GM12878 (cell line): Measurements from ENCODE around the gene HIRA. TPM values are rescaled to one million over a fixed set of nuclear protein-coding genes. Genes with fewer than 3 reads are reported as not detected.

Experiments
- ATAC-seq: fragments of 200-7000 bp; cut with Tn5 transposase; 3 replicates; pipeline ENCODE4 v1.9.1; 2020; ENCODE audit warnings: mild to moderate bottlenecking, moderate library complexity
- BruUV-seq: library from RNA; stranded (reverse); fragments of 400-500 nt; replicated peaks from 2 replicates; lab custom pipeline; 2021; lab: Mats Ljungman, UMichigan
- CTCF ChIA-PET: fragments of 300-600 bp; sonication (Branson Sonifier 250); formaldehyde crosslinking; extraction: SDS; loops from one replicate; lab custom pipeline; 2021; ENCODE audit warnings: inconsistent platforms; lab: Yijun Ruan, JAX
- POLR2A ChIA-PET: fragments of 350-600 bp; formaldehyde crosslinking; extraction: SDS; loops from one replicate; lab custom pipeline; 2021; ENCODE audit warnings: inconsistent platforms; lab: Charles Lee
- RAD21 ChIA-PET: fragments of 300-600 bp; sonication (Branson Sonifier 250); formaldehyde crosslinking; loops from one replicate; lab custom pipeline; 2023; ENCODE audit warnings: antibody characterized with exemption; ENCODE audit not compliant: unreplicated experiment; lab: Charles Lee
- SMC1A ChIA-PET: fragments of 300-600 bp; sonication (Branson Sonifier 250); formaldehyde crosslinking; loops from one replicate; lab custom pipeline; 2023; ENCODE audit not compliant: unreplicated experiment, uncharacterized antibody; lab: Charles Lee
- DNase-seq: peaks from one replicate; pipeline ENCODE4 v3.0.0-alpha.2; 2011; ENCODE audit warnings: low read depth, low spot score
- FAIRE-seq: peaks from 3 replicates; lab custom pipeline; 2011; peaks lifted over from hg19 to GRCh38; lab: Jason Lieb, UNC
- H2AFZ ChIP-seq: 2 replicates; pipeline ENCODE4 v1.6.0; 2011; ENCODE audit warnings: low read depth, low read length, control low read depth; ENCODE audit not compliant: control insufficient read depth
- H3K27ac ChIP-seq: 2 replicates; pipeline ENCODE4 v1.5.1; 2011; ENCODE audit warnings: control low read depth; ENCODE audit not compliant: control insufficient read depth, insufficient read depth
- H3K27me3 ChIP-seq, 2 experiments: replicated peaks in 1 of 2; 2 replicates each; pipeline versions ENCODE4 v1.6.0 to v1.6.1; 2011; ENCODE audit warnings: low read length in 1 of 2; ENCODE audit not compliant: control insufficient read depth in 2 of 2, insufficient read depth in 2 of 2
- H3K36me3 ChIP-seq, 2 experiments: 2 replicates each; pipeline ENCODE4 v1.5.1; 2011; ENCODE audit warnings: low read length in 1 of 2; ENCODE audit not compliant: control insufficient read depth in 2 of 2, insufficient read depth in 2 of 2
- H3K4me1 ChIP-seq: 2 replicates; pipeline ENCODE4 v1.6.1; 2011; ENCODE audit warnings: mild to moderate bottlenecking, low read length, moderate library complexity, mixed read lengths; ENCODE audit not compliant: control insufficient read depth, insufficient read depth
- H3K4me2 ChIP-seq: 2 replicates; pipeline ENCODE4 v1.6.0; 2011; ENCODE audit warnings: control low read depth; ENCODE audit not compliant: control insufficient read depth, insufficient read depth
- H3K4me3 ChIP-seq: fragments of 200-600 bp; sonication (generic); 2 replicates; pipeline ENCODE4 v1.5.1; 2016
- H3K79me2 ChIP-seq: 2 replicates; pipeline ENCODE4 v1.6.0; 2011; ENCODE audit warnings: low read length; ENCODE audit not compliant: control insufficient read depth, insufficient read depth
- H3K9ac ChIP-seq: 2 replicates; pipeline ENCODE4 v1.8.0; 2011; ENCODE audit warnings: low read length, control low read depth, mixed read lengths; ENCODE audit not compliant: control insufficient read depth, insufficient read depth
- H3K9me3 ChIP-seq: replicated peaks from 3 replicates; pipeline ENCODE4 v1.5.1; 2011; ENCODE audit warnings: mild to moderate bottlenecking, low read length; ENCODE audit not compliant: control insufficient read depth, insufficient read depth
- H4K20me1 ChIP-seq: 2 replicates; pipeline ENCODE4 v1.6.0; 2011; ENCODE audit not compliant: control insufficient read depth, insufficient read depth
- ATF7 ChIP-seq: fragments of 450-650 bp; IDR thresholded peaks from 2 replicates; pipeline ENCODE4 v1.6.1; 2016; ENCODE audit warnings: low read depth, mild to moderate bottlenecking
- CBX5 ChIP-seq: sonication (generic); IDR thresholded peaks from 2 replicates; pipeline ENCODE4 v1.6.1; 2016; ENCODE audit warnings: low read depth, moderate library complexity, mild to moderate bottlenecking, inconsistent platforms
- CHD2 ChIP-seq: IDR thresholded peaks from 2 replicates; pipeline ENCODE4 v1.6.1; 2011; ENCODE audit warnings: low read depth, low read length, improper control_type of control experiment, borderline replicate concordance
- CHD4 ChIP-seq: fragments of 200-600 bp; sonication (generic); IDR thresholded peaks from 2 replicates; pipeline ENCODE4 v1.6.1; 2016; ENCODE audit warnings: mild to moderate bottlenecking
- GATAD2B ChIP-seq: fragments of 450-650 bp; conservative IDR thresholded peaks from 2 replicates; pipeline ENCODE4 v1.6.1; 2017; ENCODE audit warnings: low read depth, mild to moderate bottlenecking, moderate library complexity
- HCFC1 ChIP-seq: fragments of 150-350 bp; IDR thresholded peaks from 2 replicates; pipeline ENCODE4 v1.6.1; 2014; ENCODE audit warnings: low read length
- HDAC2 ChIP-seq: fragments of 200-600 bp; sonication (generic); IDR thresholded peaks from 2 replicates; pipeline ENCODE4 v1.6.1; 2017
- KDM1A ChIP-seq: fragments of 200-600 bp; sonication (generic); IDR thresholded peaks from 2 replicates; pipeline ENCODE4 v1.6.1; 2016; ENCODE audit warnings: borderline replicate concordance
- MYB ChIP-seq: fragments of 150-350 bp; IDR thresholded peaks from 2 replicates; pipeline ENCODE4 v1.6.1; 2014; ENCODE audit warnings: mild to moderate bottlenecking, low read depth, low read length, borderline replicate concordance
- RUNX3 ChIP-seq: IDR thresholded peaks from 2 replicates; pipeline ENCODE4 v1.6.1; 2012; ENCODE audit warnings: low read length, inconsistent platforms
- SMARCA5 ChIP-seq: fragments of 450-650 bp; IDR thresholded peaks from 2 replicates; pipeline ENCODE4 v1.6.1; 2017; ENCODE audit warnings: mild to moderate bottlenecking
- SMC3 ChIP-seq: IDR thresholded peaks from 2 replicates; pipeline ENCODE4 v1.6.1; 2011; ENCODE audit warnings: low read length, improper control_type of control experiment, borderline replicate concordance
- STAT3 ChIP-seq: IDR thresholded peaks from 2 replicates; pipeline ENCODE4 v1.6.1; 2011; ENCODE audit warnings: low read depth, low read length, improper control_type of control experiment
- TAF1 ChIP-seq: IDR thresholded peaks from 2 replicates; pipeline ENCODE4 v1.6.1; 2011; ENCODE audit warnings: mild to moderate bottlenecking, low read depth, low read length, borderline replicate concordance
- USF1 ChIP-seq: IDR thresholded peaks from 2 replicates; pipeline ENCODE4 v1.6.1; 2011; ENCODE audit warnings: borderline replicate concordance, low read depth, mild to moderate bottlenecking, moderate library complexity, mixed read lengths, low read length; ENCODE audit not compliant: insufficient read depth; ENCODE audit errors: extremely low read length
- USF2 ChIP-seq: IDR thresholded peaks from 2 replicates; pipeline ENCODE4 v1.6.1; 2011; ENCODE audit warnings: low read depth, low read length, improper control_type of control experiment, borderline replicate concordance
- ZNF384 ChIP-seq: IDR thresholded peaks from 2 replicates; pipeline ENCODE4 v1.6.1; 2012; ENCODE audit warnings: low read depth, mild to moderate bottlenecking, low read length, improper control_type of control experiment, borderline replicate concordance
- WGBS: methylation state at CpG from one replicate; pipeline ENCODE4 v1.1.6; 2016; ENCODE audit warnings: low lambda C conversion rate; ENCODE audit not compliant: insufficient replicate concordance, insufficient coverage; ENCODE audit errors: missing lambda C conversion rate; 5-methylcytosine and 5-hydroxymethylcytosine counted together
- in situ Hi-C: fragments of 300-500 bp; cut with MboI; formaldehyde crosslinking; loops from 9 replicates; pipeline ENCODE4 v1.14.3; 2018; ENCODE audit warnings: mixed read lengths
- intact Hi-C: fragments of 100-400 bp; cut with micrococcal nuclease; formaldehyde crosslinking; loops from one replicate; pipeline ENCODE4 v1.14.2; 2022; ENCODE audit not compliant: unreplicated experiment
- polyA plus RNA-seq, 11 experiments: library from polyadenylated mRNA; depleted of rRNA in 4 of 11; unstranded in 6 of 11; stranded (reverse) in 5 of 11; fragments of >200 nt; fragmentation: Nextera tagmentation in 4 of 11; fragmentation: Illumina TruSeq in 1 of 11; extraction: Ambion mirVana in 4 of 11; extraction: Trizol in 1 of 11; gene quantifications; 1 replicate in 1 of 11; 2 replicates in 10 of 11; pipeline versions ENCODE4 v1.2.1 to v1.2.3, GENCODE V29; 2011 to 2016; ENCODE audit warnings: inconsistent platforms in 2 of 11, missing spikeins in 2 of 11, low read depth in 1 of 11
- total RNA-seq, 4 experiments: library from RNA; depleted of rRNA in 3 of 4; stranded (reverse); fragments of >200 nt in 3 of 4; fragmentation: Illumina TruSeq in 1 of 4; extraction: Trizol in 1 of 4; gene quantifications; 2 replicates each; pipeline versions ENCODE4 v1.2.1 to v1.2.3, GENCODE V29; 2013 to 2021

Gene HIRA
- total and polyA plus RNA-seq, 10 of the 15 experiments (the other 5 are each of a cell fraction or from before 2014, with no cell fraction given) = 0.34 to 32.7 (median 14.5) TPM

- TF ChIP-seq TAF1 (no peak), SMARCA5 (no peak)
Measured at GRCh38 chr22:19401483-19401882, 30.1 kb downstream of the HIRA start (continued).

- ChIA-PET RAD21 (no interaction called here), POLR2A (interaction anchor here (0.6 kb wide), 1 partner anchor 414 kb away, joined by 4 read pairs; no protein-coding TSS in a partner anchor), SMC1A (no interaction called here), CTCF (interaction anchor here (1.2 kb wide), 1 partner anchor 8 kb away, joined by 3 read pairs; no protein-coding TSS in a partner anchor)
- no TSS peak for BruUV-seq
- no peak for ATAC-seq
- H3K9me3 ChIP-seq = no peaks in the 10 kb centered on the region
- no peak overlapping the region for H2AFZ ChIP-seq
- H3K4me3 ChIP-seq = no peak overlapping the region
- H3K36me3 ChIP-seq = peaks cover 18 to 21% of the 10 kb centered on the region in 2 experiments; a peak in 3 of 4 replicates
- TF ChIP-seq MYB = no peak
- 87% methylated on average over 6 of the region's 6 CpGs for WGBS
- intact Hi-C loops (no loop called here), in situ Hi-C loops (no loop called here)
- no peaks in the 10 kb centered on the region for H3K4me1 ChIP-seq
- H3K9ac ChIP-seq = no peak overlapping the region
- no peaks in the 10 kb centered on the region for H3K79me2 ChIP-seq
- FAIRE-seq = no peak
- no peak for DNase-seq
- no peak overlapping the region for H3K4me2 ChIP-seq
- H3K27me3 ChIP-seq = no peaks in the 10 kb centered on the region
- no peak overlapping the region for H3K27ac ChIP-seq
- no peaks in the 10 kb centered on the region for H4K20me1 ChIP-seq
Measured at GRCh38 chr22:19400881-19401280, 30.7 kb downstream of the HIRA start.

GRCh38 chr22:19398652-19399051, 32.9 kb downstream of the HIRA start:
- DNase-seq = no peak
- intact Hi-C loops (no loop called here), in situ Hi-C loops (no loop called here)
- peaks cover 13 to 25% of the 10 kb centered on the region in 2 experiments; a peak in 3 of 4 replicates for H3K36me3 ChIP-seq
- RAD21 ChIA-PET = no interaction called here
- POLR2A ChIA-PET = interaction anchor here (0.6 kb wide), 1 partner anchor 53 kb away, joined by 5 read pairs; no protein-coding TSS in a partner anchor
- H3K4me3 ChIP-seq = no peak overlapping the region
- 76% methylated on average over 2 of the region's 2 CpGs for WGBS
- no peak overlapping the region for H2AFZ ChIP-seq
- H3K9ac ChIP-seq = no peak overlapping the region
- no peaks in the 10 kb centered on the region for H3K9me3 ChIP-seq
- H3K4me1 ChIP-seq = no peaks in the 10 kb centered on the region
- BruUV-seq = no TSS peak
- ATAC-seq = no peak
- no peak overlapping the region for H3K27ac ChIP-seq
- no peak for FAIRE-seq
- CTCF ChIA-PET = no interaction called here
- no peaks in the 10 kb centered on the region for H3K27me3 ChIP-seq
- SMC1A ChIA-PET = no interaction called here
- H4K20me1 ChIP-seq = no peaks in the 10 kb centered on the region
- no peak overlapping the region for H3K4me2 ChIP-seq
- H3K79me2 ChIP-seq = no peaks in the 10 kb centered on the region
- TF ChIP-seq KDM1A (no peak), SMC3 (no peak), HDAC2 (no peak), CBX5 (no peak), GATAD2B (no peak), HCFC1 (no peak), ATF7 (no peak), CHD2 (no peak), STAT3 (no peak), RUNX3 (no peak), USF1 (no peak), CHD4 (no peak), ZNF384 (no peak), USF2 (no peak)
